ENCODE data around the gene ABCC9.

The ABCC9 gene

GRCh38 chr12:21950649-21951048, 9.4 kb upstream of the ABCC9 start:
- no peak for DNase-seq (ENCODE audit: low spot score)

GRCh38 chr12:21949036-21949435, 7.8 kb upstream of the ABCC9 start:
- no peak for DNase-seq (ENCODE audit: low spot score)
- TF ChIP-seq CTCF (IDR thresholded peaks at IDR 0.05; ENCODE audit: extremely low read depth, missing control alignments) = no peak

More at GRCh38 chr12:21950649-21951048, 9.4 kb upstream of the ABCC9 start:
- TF ChIP-seq CTCF (IDR thresholded peaks at IDR 0.05; ENCODE audit: extremely low read depth, missing control alignments) = no peak

- no peak for DNase-seq (ENCODE audit: low spot score)
- TF ChIP-seq CTCF (IDR thresholded peaks at IDR 0.05; ENCODE audit: extremely low read depth, missing control alignments) = no peak
Measured at GRCh38 chr12:21946983-21947382, 5.8 kb upstream of the ABCC9 start.

DNA sequence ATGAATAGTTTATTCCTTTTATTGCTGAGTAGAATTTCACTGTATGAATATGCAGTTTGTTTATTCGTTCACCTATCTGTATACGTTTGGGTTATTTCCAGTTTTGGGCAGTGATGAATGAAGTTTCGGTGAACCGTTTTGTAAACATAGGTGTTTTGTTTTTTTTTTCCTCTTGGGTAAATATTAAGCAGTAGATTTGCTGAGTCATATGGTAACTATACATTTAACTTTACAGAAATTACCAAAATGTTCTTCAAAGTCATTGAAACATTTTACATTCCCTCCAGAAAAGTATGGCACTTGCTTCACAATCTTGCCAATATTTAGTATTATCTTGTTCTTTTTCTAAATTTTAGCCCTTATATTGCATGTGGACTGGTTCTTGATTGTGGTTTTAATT, 3.8 kb upstream of the ABCC9 start:
- no peak for TF ChIP-seq CTCF (IDR thresholded peaks at IDR 0.05; ENCODE audit: extremely low read depth, missing control alignments)
- DNase-seq (ENCODE audit: low spot score) = no peak

- no peak for DNase-seq (ENCODE audit: low spot score)
- no peak for TF ChIP-seq CTCF (IDR thresholded peaks at IDR 0.05; ENCODE audit: extremely low read depth, missing control alignments)
Measured at GRCh38 chr12:21942377-21942703, 1.1 kb upstream of the ABCC9 start.

DNA sequence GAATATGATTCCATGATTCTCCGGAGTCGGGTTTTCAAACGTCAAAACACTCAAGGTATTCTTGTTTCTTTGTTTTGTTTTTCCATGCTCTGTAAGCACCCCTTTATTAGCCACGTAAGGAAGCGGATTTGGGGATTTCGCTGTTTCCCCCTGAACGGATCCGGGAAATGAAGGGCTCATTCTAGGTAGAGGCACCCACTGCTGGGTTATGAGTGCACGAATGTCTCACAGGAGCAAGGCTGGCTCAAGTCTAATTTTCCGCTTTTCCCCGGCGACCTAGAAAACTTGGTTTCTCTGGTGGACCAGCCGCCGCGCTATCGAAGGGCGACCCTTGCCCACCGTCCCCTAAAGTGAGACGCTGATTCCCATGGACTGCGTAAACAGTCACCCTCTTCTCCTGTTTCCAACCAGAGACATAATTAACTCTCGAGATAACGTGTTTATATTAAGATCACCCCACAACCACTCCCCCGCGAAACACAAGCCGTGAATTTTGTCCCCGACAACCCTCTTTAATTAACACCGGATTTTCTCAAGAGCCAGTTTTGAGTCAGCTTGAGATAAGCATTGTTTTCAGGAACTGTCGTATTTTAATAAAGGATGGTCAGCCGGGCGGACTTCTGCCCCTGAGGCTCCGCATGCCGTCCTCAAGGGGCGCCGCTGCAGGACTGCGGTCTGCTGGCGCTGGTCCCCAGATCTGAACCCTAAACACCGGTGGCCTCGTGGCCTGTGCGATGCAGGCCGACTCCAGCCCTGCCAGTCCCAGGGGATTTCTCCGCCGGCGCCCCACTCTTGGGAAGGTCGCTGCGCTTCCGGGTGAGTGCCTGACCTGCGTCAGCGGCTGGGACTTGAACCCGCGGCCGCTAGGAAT, 515 bp upstream of the ABCC9 start:
- TF ChIP-seq CTCF (IDR thresholded peaks at IDR 0.05; ENCODE audit: extremely low read depth, missing control alignments) = no peak
- DNase-seq (ENCODE audit: low spot score) = no peak

GRCh38 chr12:21939435-21939834, 1.8 kb downstream of the ABCC9 start:
- DNase-seq (ENCODE audit: low spot score) = no peak
- TF ChIP-seq CTCF (IDR thresholded peaks at IDR 0.05; ENCODE audit: extremely low read depth, missing control alignments) = no peak
